GM19239 (cell line): ENCODE data around the gene RPS26.
A peak's percentile ranks its signal among the peaks of the same experiment; 100 is the strongest.
"Not testable (repeated sequence)": the region's sequence is repeated elsewhere in the genome, so short reads cannot be mapped to it uniquely, and the experiment has no call there.

Source experiments
- DNase-seq: peaks from one replicate; pipeline ENCODE4 v3.0.0; 2011; ENCODE audit warnings: low spot score; ENCODE audit not compliant: insufficient read length
- FAIRE-seq: peaks from 2 replicates; lab custom pipeline; 2011; peaks lifted over from hg19 to GRCh38; lab: Jason Lieb, UNC

RPS26 gene

GRCh38 chr12:56020423-56021184 lies 21.1 kb upstream of the RPS26 start, which contains the start of gene IKZF4:
Gene IKZF4 (plus strand): TSS chr12:56021043. CDS start chr12:56021494, 451 bp downstream.
- DNase-seq (no peak), FAIRE-seq (no peak)

- no peak for FAIRE-seq
Measured at GRCh38 chr12:56021889-56022497, 19.7 kb upstream of the RPS26 start.

GRCh38 chr12:56028511-56029165 lies 13.1 kb upstream of the RPS26 start:
- FAIRE-seq = no peak
- DNase-seq = no peak

More at GRCh38 chr12:56021889-56022497, 19.7 kb upstream of the RPS26 start:
- DNase-seq = no peak

GRCh38 chr12:56029166-56029519 lies 12.6 kb upstream of the RPS26 start:
- FAIRE-seq = no peak

GRCh38 chr12:56029666-56030293 lies 11.9 kb upstream of the RPS26 start:
- peak; percentile 52 for FAIRE-seq
- peak; percentile 45 for DNase-seq

More at GRCh38 chr12:56029166-56029519, 12.6 kb upstream of the RPS26 start:
- DNase-seq = no peak

- FAIRE-seq (no peak), DNase-seq (no peak)
Measured at GRCh38 chr12:56031987-56032386, 9.7 kb upstream of the RPS26 start.

GRCh38 chr12:56034586-56035332 lies 7.0 kb upstream of the RPS26 start:
- DNase-seq (no peak), FAIRE-seq (no peak)

GRCh38 chr12:56037161-56037560 lies 4.6 kb upstream of the RPS26 start:
- FAIRE-seq = no peak

GRCh38 chr12:56038022-56038655 lies 3.6 kb upstream of the RPS26 start:
- FAIRE-seq (no peak), DNase-seq (no peak)

More at GRCh38 chr12:56037161-56037560, 4.6 kb upstream of the RPS26 start:
- DNase-seq = no peak

- DNase-seq (no peak), FAIRE-seq (no peak)
Measured at GRCh38 chr12:56040151-56040550, 1.6 kb upstream of the RPS26 start.

GRCh38 chr12:56040963-56041551 lies 661 bp upstream of the RPS26 start:
- DNase-seq (no peak), FAIRE-seq (no peak)

GRCh38 chr12:56042430-56042813 lies 704 bp downstream of the RPS26 start:
- not testable (repeated sequence) for FAIRE-seq, DNase-seq

GRCh38 chr12:56042843-56043242 lies 1.1 kb downstream of the RPS26 start:
- no peak for FAIRE-seq
- no peak for DNase-seq

GRCh38 chr12:56046027-56046780 lies 4.5 kb downstream of the RPS26 start:
- FAIRE-seq = no peak
- DNase-seq = no peak

GRCh38 chr12:56053407-56053893 lies 11.7 kb downstream of the RPS26 start:
- no peak for DNase-seq
- FAIRE-seq = no peak

- not testable (repeated sequence) for FAIRE-seq, DNase-seq
Measured at GRCh38 chr12:56059964-56060363, 18.2 kb downstream of the RPS26 start.

- no peak for DNase-seq
- no peak for FAIRE-seq
Measured at GRCh38 chr12:56061982-56062381, 20.3 kb downstream of the RPS26 start.

GRCh38 chr12:56062996-56063395 lies 21.3 kb downstream of the RPS26 start:
- DNase-seq (no peak), FAIRE-seq (no peak)
